Keratinocyte (primary cell): ENCODE data around the gene SFN.

ENCODE experiments used
- EZH2 ChIP-seq: IDR thresholded peaks from one replicate; pipeline ENCODE4 v1.6.1; 2012; ENCODE audit warnings: inconsistent platforms, mild to moderate bottlenecking, low read length, moderate library complexity
- TF ChIP-seq, protein P1 (sequence below), 3 experiments: IDR thresholded peaks in 1 of 3; conservative IDR thresholded peaks in 1 of 3; optimal IDR thresholded peaks in 1 of 3; 2 replicates in 2 of 3; 3 replicates in 1 of 3; pipeline versions ENCODE3 to v1.5.1; 2011; ENCODE audit warnings: low read length in 3 of 3, mild to moderate bottlenecking in 3 of 3, moderate library complexity in 2 of 3, control low read depth in 1 of 3, inconsistent platforms in 1 of 3; ENCODE audit not compliant: insufficient read depth in 2 of 3; ENCODE audit errors: extremely low read depth in 1 of 3

GRCh38 chr1:26844424-26845196 is 18.3 kb upstream of the SFN start:
- TF ChIP-seq EZH2: no peak
- TF ChIP-seq, protein P1, sequence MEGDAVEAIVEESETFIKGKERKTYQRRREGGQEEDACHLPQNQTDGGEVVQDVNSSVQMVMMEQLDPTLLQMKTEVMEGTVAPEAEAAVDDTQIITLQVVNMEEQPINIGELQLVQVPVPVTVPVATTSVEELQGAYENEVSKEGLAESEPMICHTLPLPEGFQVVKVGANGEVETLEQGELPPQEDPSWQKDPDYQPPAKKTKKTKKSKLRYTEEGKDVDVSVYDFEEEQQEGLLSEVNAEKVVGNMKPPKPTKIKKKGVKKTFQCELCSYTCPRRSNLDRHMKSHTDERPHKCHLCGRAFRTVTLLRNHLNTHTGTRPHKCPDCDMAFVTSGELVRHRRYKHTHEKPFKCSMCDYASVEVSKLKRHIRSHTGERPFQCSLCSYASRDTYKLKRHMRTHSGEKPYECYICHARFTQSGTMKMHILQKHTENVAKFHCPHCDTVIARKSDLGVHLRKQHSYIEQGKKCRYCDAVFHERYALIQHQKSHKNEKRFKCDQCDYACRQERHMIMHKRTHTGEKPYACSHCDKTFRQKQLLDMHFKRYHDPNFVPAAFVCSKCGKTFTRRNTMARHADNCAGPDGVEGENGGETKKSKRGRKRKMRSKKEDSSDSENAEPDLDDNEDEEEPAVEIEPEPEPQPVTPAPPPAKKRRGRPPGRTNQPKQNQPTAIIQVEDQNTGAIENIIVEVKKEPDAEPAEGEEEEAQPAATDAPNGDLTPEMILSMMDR (optimal IDR thresholded peaks at IDR 0.05 in 1 of 3, IDR thresholded peaks at IDR 0.05 in 1 of 3, conservative IDR thresholded peaks at IDR 0.05 in 1 of 3; ENCODE audit: extremely low read depth in 1 of 3, insufficient read depth in 2 of 3, low read length in 3 of 3): no peak
